Urothelium cell line (cell line): ENCODE measurements around the gene HOXC10.

Experiments
- DNase-seq: peaks from one replicate; pipeline ENCODE4 v3.0.0; 2011; ENCODE audit warnings: low spot score, mixed read lengths
- FAIRE-seq: peaks from 2 replicates; lab custom pipeline; 2011; peaks lifted over from hg19 to GRCh38; lab: Jason Lieb, UNC

The HOXC10 gene

GRCh38 chr12:54011665-54012532 is 27.0 kb downstream of the HOXC10 start:
- FAIRE-seq (no peak), DNase-seq (no peak)

DNA sequence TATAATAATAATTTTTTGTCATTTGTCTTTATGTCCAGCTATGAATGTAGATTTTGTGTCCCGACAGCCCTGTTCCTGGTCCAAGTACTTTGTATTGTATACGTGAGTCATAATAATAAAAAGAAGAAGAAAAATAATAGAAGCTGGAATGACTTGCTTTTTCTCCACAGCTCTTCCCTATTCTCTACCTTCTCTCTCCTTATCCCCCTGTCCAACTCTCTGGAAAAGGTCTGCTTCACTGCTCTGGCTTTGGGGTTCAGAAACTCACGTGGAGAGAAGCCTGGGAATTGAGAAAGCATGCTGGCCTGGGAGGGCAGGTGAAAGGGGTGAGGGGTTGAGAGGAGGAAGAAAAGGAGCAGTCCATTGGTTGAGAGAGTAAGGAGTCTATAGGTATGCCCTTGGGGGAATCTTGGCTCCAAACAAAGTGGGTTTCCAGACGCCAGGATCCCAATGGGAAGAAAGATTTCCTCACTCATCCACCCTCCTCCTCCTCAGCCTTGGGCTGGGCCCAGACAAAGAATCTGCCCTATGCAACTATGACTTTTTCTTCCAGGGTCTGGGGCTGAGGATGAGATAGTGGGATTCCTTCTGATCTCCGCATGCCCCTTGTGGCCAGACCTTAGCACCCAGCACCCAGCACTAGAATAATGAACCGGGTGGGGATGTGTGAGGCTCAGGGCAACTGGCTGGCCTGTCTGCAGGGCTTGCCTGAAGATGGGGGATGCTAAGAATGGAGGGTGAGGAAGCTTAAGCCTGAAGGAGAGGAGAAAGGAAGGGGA is 27.9 kb downstream of the HOXC10 start:
- no peak for DNase-seq

GRCh38 chr12:54014377-54015017 is 29.6 kb downstream of the HOXC10 start:
- FAIRE-seq (no peak), DNase-seq (no peak)

More for the DNA sequence above, 27.9 kb downstream of the HOXC10 start:
- no peak for FAIRE-seq

- DNase-seq (no peak), FAIRE-seq (no peak)
These were observed 30.3 kb downstream of the HOXC10 start for GRCh38 chr12:54015018-54015931.

DNA sequence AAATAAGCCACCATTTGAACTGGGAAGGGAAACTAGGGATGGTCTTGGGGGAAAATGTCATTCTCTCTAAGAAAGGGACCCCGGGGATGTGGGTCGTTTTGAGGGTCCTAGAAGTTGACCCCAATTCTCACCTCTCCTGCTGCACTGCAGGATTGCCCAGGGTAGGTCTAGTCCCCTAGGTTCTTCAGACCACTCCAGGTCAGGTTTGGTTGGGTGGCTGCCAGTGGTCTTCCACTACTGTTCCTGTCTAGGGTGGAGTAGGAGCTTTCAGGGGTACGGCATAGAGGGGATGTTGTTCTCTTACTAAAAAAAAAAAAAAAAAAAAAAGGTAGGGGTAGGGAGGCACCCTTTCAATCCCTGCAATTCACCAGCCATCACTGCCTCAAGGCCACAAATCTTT is 31.1 kb downstream of the HOXC10 start:
- DNase-seq, result no peak
- FAIRE-seq, result no peak

DNA sequence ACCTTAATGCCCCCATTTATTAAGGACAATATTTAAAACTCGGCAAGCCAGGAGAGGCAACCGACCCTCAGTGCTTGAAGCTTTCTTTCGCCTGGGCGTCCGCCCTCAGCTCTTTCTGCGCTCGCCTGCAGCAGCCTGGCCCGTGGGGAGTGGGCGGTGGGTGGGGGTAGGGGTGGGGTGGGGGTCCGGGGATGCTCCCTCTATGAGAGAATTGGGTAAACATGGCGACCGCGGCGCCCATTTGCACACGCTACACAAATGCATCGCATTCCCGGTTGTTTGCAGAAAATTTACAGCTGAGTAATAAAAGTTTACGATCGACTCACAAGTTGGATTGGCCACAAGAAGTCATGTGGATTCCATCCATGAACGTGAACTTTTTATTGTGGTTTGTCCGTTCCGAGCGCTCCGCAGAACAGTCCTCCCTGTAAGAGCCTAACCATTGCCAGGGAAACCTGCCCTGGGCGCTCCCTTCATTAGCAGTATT is 31.6 kb downstream of the HOXC10 start:
- DNase-seq, result peak; percentile 60

GRCh38 chr12:54017027-54017788 is 32.3 kb downstream of the HOXC10 start:
- DNase-seq, result peak; percentile 67

More for the DNA sequence above, 31.6 kb downstream of the HOXC10 start:
- FAIRE-seq, result no peak

GRCh38 chr12:54017878-54018467 is 33.0 kb downstream of the HOXC10 start:
- FAIRE-seq (peak; percentile 92), DNase-seq (peak; percentile 98)

More at GRCh38 chr12:54017027-54017788, 32.3 kb downstream of the HOXC10 start:
- FAIRE-seq, result no peak

DNA sequence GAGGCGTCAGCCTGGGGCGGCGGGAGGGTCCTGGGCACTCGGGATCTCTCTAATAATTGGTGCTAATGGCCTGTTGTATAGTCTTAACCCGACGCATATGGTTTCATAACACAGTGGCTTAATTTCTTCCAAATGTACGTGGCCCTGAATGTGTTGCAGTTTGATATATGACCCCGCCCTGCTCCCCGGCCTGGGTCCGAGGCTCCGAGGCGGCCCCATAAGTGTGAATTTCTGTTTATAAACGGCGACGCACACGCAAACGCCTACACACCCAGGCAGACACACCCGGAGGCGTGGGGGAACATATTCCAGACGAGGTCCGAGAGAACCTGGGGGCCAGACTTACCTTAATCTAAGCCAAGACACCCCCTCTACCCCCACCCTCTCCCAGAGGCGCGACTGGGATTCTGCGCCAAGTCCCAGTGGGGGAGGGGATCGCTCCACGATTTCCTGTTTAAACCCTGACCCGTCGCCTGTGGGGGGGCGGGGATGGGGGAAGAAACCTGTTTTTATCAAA is 33.6 kb downstream of the HOXC10 start:
- DNase-seq (peak; percentile 76), FAIRE-seq (no peak)

GRCh38 chr12:54019091-54019811 is 34.3 kb downstream of the HOXC10 start:
- FAIRE-seq, result no peak
- peak; percentile 53 for DNase-seq

DNA sequence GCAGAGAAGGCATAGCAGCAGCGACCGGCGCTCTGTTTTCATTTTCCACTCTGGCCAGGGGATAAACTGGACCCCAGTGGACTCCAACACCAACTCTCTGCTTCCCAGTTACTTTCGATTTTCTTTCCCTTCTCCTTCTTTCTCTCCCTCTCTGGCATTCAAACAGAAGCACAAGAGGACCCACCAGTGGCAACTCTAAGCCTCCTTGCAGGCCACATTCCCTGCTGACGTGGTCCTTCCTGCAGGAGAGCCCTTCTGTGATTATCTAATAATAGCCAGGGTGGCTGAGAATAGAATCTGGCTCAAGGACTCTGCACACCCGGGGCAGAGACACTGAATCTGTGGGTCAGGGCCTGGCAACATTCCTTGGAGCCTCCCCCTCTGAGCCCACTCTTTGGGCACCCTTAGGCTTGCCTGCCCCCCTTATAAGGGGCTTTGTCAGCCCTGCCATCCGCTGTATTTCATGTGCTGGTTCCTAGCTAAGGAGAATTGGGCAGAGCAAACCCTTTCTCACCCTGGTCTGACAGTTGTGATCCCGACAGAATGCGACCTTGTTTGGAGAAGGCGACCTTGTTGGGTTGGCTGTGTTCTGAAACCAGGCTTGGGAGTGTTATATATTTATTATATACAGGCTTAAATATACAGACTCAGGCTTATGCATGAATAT is 35.1 kb downstream of the HOXC10 start:
- FAIRE-seq, result no peak
- no peak for DNase-seq

- no peak for FAIRE-seq
- no peak for DNase-seq
These were observed 35.9 kb downstream of the HOXC10 start for GRCh38 chr12:54020591-54021405.

DNA sequence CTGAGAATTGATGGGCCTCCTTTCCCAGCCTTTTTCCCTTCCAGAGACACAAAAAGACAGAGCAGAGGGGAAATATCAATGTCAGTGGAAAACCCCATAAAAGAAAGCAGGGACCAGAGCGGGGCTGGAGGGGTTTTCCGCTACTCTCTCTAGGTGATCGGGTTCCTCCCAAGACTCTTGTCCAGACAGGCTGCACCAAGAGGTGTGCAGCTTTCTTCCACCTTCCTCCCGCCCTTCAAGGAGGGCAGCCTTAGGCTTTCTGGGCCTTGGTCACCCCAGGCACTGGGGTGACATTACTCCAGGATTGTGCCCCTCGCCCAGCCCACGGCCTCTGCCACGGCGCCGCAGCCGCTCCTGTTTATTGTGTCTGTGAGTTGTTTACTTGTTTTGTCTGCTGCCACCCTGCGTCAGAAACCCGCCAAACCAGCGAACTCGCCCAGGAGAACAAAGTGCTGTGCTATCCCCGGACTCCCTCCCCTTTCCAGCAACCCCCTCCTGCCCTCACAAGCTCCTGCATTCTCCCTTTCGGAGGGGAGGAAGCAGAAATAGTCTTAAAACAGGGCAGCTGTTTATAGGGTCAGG is 36.6 kb downstream of the HOXC10 start:
- no peak for DNase-seq
- FAIRE-seq, result no peak

- FAIRE-seq (no peak), DNase-seq (no peak)
These were observed 38.3 kb downstream of the HOXC10 start for GRCh38 chr12:54022960-54023884.

DNA sequence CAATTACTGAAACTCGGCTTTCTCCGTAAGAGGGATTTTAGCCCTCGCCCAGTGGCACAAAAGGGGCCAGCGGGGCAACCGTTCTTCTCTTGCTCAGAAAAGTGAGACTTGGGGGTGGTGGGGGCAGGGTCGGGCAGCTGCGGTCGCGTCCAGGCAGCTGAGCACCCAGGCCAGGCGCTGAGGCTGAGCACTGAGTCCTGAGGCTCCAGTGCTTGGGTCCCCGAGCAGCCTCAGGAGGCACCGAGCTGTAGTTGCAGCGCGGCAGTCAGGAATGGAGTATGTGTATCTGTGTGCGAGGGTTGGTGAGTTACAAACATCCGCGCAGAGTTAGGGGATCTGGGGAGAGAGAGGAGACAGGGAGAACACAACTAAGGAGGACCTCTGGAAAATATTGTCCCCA is 39.2 kb downstream of the HOXC10 start:
- DNase-seq (no peak), FAIRE-seq (no peak)
